Erythroblast (primary cell): Measurements from ENCODE around the gene CDH8.

Source experiments
- GATA1 ChIP-seq: IDR thresholded peaks from 2 replicates; pipeline ENCODE4 v1.6.1; 2011; ENCODE audit warnings: low read depth, mild to moderate bottlenecking, control low read depth, low read length, moderate library complexity
- POLR2A ChIP-seq: IDR thresholded peaks from 2 replicates; pipeline ENCODE4 v1.6.1; 2011; ENCODE audit warnings: mild to moderate bottlenecking, low read length

DNA sequence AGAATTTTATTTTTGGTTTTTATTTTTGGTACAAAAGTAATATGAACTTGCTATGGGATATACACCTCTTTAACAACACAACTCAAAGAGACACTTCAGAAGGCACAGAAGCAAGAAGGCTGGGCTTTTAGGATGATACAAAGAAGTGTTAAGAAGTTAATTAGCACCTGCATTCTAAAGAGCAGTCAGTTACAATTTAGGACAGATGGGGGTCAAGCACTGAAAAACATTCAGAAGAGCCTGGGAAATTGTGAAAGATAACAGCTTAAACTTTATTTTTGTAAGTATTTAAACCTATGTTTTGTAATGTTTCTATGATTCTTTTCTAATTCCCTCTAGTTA, 163.5 kb downstream of the CDH8 start:
- TF ChIP-seq POLR2A (no peak), GATA1 (no peak)
